ENCODE data around the gene CDK2AP2.

Gene CDK2AP2

GRCh38 chr11:67497656-67498291, 10.2 kb downstream of the CDK2AP2 start:
- no peak overlapping the region for H3K4me3 ChIP-seq (ENCODE audit: insufficient read depth, low read depth, low read length, poor library complexity, severe bottlenecking)
- H3K36me3 ChIP-seq (ENCODE audit: control insufficient read depth, insufficient read depth, low read length), result peaks cover 80% of the 10 kb centered on the region
- no peaks in the 10 kb centered on the region for H3K4me1 ChIP-seq (ENCODE audit: control insufficient read depth, insufficient read depth, low read length, poor library complexity, severe bottlenecking)
- no peak overlapping the region for H3K27ac ChIP-seq (ENCODE audit: insufficient read depth, low read length, poor library complexity, severe bottlenecking)
- no peaks in the 10 kb centered on the region for H3K27me3 ChIP-seq (replicated peaks; ENCODE audit: control insufficient read depth, insufficient read depth, low read length, poor library complexity, severe bottlenecking)
- no peak for DNase-seq
- no peaks in the 10 kb centered on the region for H3K9me3 ChIP-seq (ENCODE audit: control insufficient read depth, low read length)

DNA sequence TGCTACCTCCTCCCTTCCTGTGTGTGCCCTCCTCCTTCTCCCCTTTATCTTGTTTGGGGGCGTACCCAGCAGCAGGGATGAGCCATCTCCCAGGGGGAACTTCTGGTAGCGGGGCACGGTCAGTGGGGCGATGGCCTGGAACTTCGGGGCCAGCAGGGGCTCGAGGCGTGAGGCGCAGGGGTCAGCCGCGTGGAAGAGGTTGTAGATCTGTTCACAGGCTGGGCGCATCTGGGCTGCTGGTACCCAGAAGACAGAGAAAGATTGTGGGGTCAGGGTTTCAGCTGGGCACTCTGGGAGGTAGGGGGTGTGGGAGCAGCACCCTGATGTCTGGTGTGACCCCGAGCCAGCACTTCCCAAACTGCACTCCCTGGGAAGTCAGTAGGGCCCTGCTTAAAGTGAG, 11.8 kb downstream of the CDK2AP2 start:
- peaks cover 87% of the 10 kb centered on the region for H3K36me3 ChIP-seq (ENCODE audit: control insufficient read depth, insufficient read depth, low read length)
- H3K4me3 ChIP-seq (ENCODE audit: insufficient read depth, low read depth, low read length, poor library complexity, severe bottlenecking), result no peak overlapping the region
- DNase-seq, result no peak

GRCh38 chr11:67495234-67496005, 12.5 kb downstream of the CDK2AP2 start:
- peaks cover 92% of the 10 kb centered on the region for H3K36me3 ChIP-seq (ENCODE audit: control insufficient read depth, insufficient read depth, low read length)

More for the DNA sequence above, 11.8 kb downstream of the CDK2AP2 start:
- no peaks in the 10 kb centered on the region for H3K9me3 ChIP-seq (ENCODE audit: control insufficient read depth, low read length)
- no peaks in the 10 kb centered on the region for H3K27me3 ChIP-seq (replicated peaks; ENCODE audit: control insufficient read depth, insufficient read depth, low read length, poor library complexity, severe bottlenecking)
- H3K27ac ChIP-seq (ENCODE audit: insufficient read depth, low read length, poor library complexity, severe bottlenecking), result no peak overlapping the region
- H3K4me1 ChIP-seq (ENCODE audit: control insufficient read depth, insufficient read depth, low read length, poor library complexity, severe bottlenecking), result no peaks in the 10 kb centered on the region

GRCh38 chr11:67494371-67495233, 13.4 kb downstream of the CDK2AP2 start:
- DNase-seq, result no peak
- no peaks in the 10 kb centered on the region for H3K9me3 ChIP-seq (ENCODE audit: control insufficient read depth, low read length)
- H3K27me3 ChIP-seq (replicated peaks; ENCODE audit: control insufficient read depth, insufficient read depth, low read length, poor library complexity, severe bottlenecking), result no peaks in the 10 kb centered on the region
- no peak overlapping the region for H3K4me3 ChIP-seq (ENCODE audit: insufficient read depth, low read depth, low read length, poor library complexity, severe bottlenecking)
- peaks cover 92% of the 10 kb centered on the region for H3K36me3 ChIP-seq (ENCODE audit: control insufficient read depth, insufficient read depth, low read length)
- H3K27ac ChIP-seq (ENCODE audit: insufficient read depth, low read length, poor library complexity, severe bottlenecking), result no peak overlapping the region
- H3K4me1 ChIP-seq (ENCODE audit: control insufficient read depth, insufficient read depth, low read length, poor library complexity, severe bottlenecking), result no peaks in the 10 kb centered on the region

More at GRCh38 chr11:67495234-67496005, 12.5 kb downstream of the CDK2AP2 start:
- H3K27ac ChIP-seq (ENCODE audit: insufficient read depth, low read length, poor library complexity, severe bottlenecking), result no peak overlapping the region
- no peaks in the 10 kb centered on the region for H3K27me3 ChIP-seq (replicated peaks; ENCODE audit: control insufficient read depth, insufficient read depth, low read length, poor library complexity, severe bottlenecking)
- H3K4me1 ChIP-seq (ENCODE audit: control insufficient read depth, insufficient read depth, low read length, poor library complexity, severe bottlenecking), result no peaks in the 10 kb centered on the region
- no peaks in the 10 kb centered on the region for H3K9me3 ChIP-seq (ENCODE audit: control insufficient read depth, low read length)
- H3K4me3 ChIP-seq (ENCODE audit: insufficient read depth, low read depth, low read length, poor library complexity, severe bottlenecking), result no peak overlapping the region
- no peak for DNase-seq

DNA sequence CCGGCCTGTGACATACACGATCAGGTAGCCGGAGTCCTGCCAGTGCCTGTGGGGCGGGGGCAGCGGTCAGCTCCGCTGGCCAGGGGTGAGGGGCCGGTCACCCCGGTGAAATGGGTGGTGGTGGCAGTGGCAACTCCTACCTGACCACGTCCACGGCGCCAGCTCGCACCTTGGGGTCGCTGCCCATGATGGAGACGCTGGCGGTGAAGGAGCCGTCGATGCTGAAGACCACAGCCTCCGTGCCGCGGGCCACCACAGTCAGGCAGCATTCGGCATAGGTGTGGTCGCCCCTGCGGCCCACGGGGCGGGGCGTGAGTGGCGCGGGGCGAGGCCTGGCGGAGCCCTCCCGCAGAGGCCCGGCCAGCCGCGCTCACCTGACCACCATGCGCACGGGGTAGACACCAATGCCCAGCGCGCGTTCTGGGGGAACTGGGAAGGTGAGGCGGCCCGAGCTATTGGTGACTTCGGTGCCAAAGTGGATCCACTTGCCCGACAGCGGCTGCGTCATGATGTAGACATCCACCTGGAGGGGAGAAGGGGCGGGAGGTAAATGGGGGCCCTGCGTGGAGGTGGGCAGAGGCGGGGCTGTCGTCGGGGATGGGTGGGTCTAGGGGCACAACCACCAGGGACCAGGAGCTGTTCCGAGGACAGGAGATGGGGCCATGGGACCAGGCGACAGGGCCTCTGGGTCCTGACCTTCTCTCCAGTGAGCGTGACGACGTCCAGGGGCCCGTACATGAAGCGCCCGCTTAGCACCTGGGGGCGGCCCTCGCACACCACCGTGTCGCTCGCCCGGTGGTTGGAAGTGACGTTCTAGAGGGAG, 14.2 kb downstream of the CDK2AP2 start:
- Histone ChIP-seq H3K4me1 (ENCODE audit: control insufficient read depth, insufficient read depth, low read length, poor library complexity, severe bottlenecking) (no peaks in the 10 kb centered on the region), H3K27me3 (replicated peaks; ENCODE audit: control insufficient read depth, insufficient read depth, low read length, poor library complexity, severe bottlenecking) (no peaks in the 10 kb centered on the region), H3K4me3 (ENCODE audit: insufficient read depth, low read depth, low read length, poor library complexity, severe bottlenecking) (no peak overlapping the region), H3K9me3 (ENCODE audit: control insufficient read depth, low read length) (no peaks in the 10 kb centered on the region), H3K36me3 (ENCODE audit: control insufficient read depth, insufficient read depth, low read length) (peaks cover 97% of the 10 kb centered on the region), H3K27ac (ENCODE audit: insufficient read depth, low read length, poor library complexity, severe bottlenecking) (no peak overlapping the region)
- DNase-seq, result no peak

- no peak overlapping the region for H3K4me3 ChIP-seq (ENCODE audit: insufficient read depth, low read depth, low read length, poor library complexity, severe bottlenecking)
- H3K27ac ChIP-seq (ENCODE audit: insufficient read depth, low read length, poor library complexity, severe bottlenecking), result no peak overlapping the region
- H3K9me3 ChIP-seq (ENCODE audit: control insufficient read depth, low read length), result no peaks in the 10 kb centered on the region
- no peaks in the 10 kb centered on the region for H3K27me3 ChIP-seq (replicated peaks; ENCODE audit: control insufficient read depth, insufficient read depth, low read length, poor library complexity, severe bottlenecking)
- H3K36me3 ChIP-seq (ENCODE audit: control insufficient read depth, insufficient read depth, low read length), result peaks cover 94% of the 10 kb centered on the region
- peaks cover under 1% of the 10 kb centered on the region for H3K4me1 ChIP-seq (ENCODE audit: control insufficient read depth, insufficient read depth, low read length, poor library complexity, severe bottlenecking)
- DNase-seq, result no peak
These were observed 15.0 kb downstream of the CDK2AP2 start for GRCh38 chr11:67492801-67493547.

GRCh38 chr11:67492069-67492727, 15.8 kb downstream of the CDK2AP2 start:
- no peak overlapping the region for H3K27ac ChIP-seq (ENCODE audit: insufficient read depth, low read length, poor library complexity, severe bottlenecking)
- no peaks in the 10 kb centered on the region for H3K9me3 ChIP-seq (ENCODE audit: control insufficient read depth, low read length)
- peaks cover 7% of the 10 kb centered on the region for H3K4me1 ChIP-seq (ENCODE audit: control insufficient read depth, insufficient read depth, low read length, poor library complexity, severe bottlenecking)
- H3K36me3 ChIP-seq (ENCODE audit: control insufficient read depth, insufficient read depth, low read length), result peaks cover 93% of the 10 kb centered on the region
- no peaks in the 10 kb centered on the region for H3K27me3 ChIP-seq (replicated peaks; ENCODE audit: control insufficient read depth, insufficient read depth, low read length, poor library complexity, severe bottlenecking)
- H3K4me3 ChIP-seq (ENCODE audit: insufficient read depth, low read depth, low read length, poor library complexity, severe bottlenecking), result no peak overlapping the region
- DNase-seq, result no peak

DNA sequence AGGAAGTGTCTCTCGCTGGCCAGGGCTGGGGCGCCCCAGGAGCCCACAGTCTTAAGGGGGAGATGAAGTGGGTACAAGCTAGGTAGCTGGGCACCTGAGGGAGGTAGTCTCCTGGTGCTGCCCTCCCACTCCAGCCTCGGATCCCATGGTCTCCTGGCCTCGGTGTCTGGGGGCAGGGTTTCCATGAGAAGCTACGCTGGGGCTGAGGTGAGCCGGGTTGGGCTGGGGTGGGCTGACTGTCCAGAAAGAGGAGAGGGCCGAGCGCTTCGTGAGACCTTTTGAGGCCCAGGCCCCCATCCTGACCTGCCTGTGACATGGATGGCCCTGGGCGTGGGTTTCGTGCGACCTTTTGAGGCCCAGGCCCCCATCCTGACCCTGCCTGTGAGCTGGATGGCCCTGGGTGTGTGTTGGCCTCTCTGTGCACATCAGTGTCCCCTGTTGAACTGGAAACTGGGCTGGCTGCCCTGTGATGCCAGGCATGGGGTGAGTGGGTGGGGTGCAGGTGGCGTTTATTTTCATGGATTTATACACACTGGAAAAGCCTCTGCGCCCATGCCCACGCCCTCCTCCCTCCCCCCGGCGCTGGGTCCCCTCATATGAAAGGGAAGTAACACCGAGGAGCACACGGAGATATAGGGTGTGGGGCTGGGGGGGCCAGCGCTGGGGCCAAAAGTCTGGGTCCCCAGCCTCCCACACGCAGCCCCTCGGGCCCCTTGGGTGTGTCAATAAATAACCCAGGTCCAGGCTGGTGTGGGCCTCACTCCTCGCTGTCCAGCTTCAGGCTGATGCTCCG, 16.5 kb downstream of the CDK2AP2 start:
- DNase-seq, result no peak
- H3K36me3 ChIP-seq (ENCODE audit: control insufficient read depth, insufficient read depth, low read length), result peaks cover 90% of the 10 kb centered on the region
- H3K4me1 ChIP-seq (ENCODE audit: control insufficient read depth, insufficient read depth, low read length, poor library complexity, severe bottlenecking), result peaks cover 14% of the 10 kb centered on the region
- no peak overlapping the region for H3K4me3 ChIP-seq (ENCODE audit: insufficient read depth, low read depth, low read length, poor library complexity, severe bottlenecking)
- no peaks in the 10 kb centered on the region for H3K9me3 ChIP-seq (ENCODE audit: control insufficient read depth, low read length)
- no peak overlapping the region for H3K27ac ChIP-seq (ENCODE audit: insufficient read depth, low read length, poor library complexity, severe bottlenecking)
- H3K27me3 ChIP-seq (replicated peaks; ENCODE audit: control insufficient read depth, insufficient read depth, low read length, poor library complexity, severe bottlenecking), result no peaks in the 10 kb centered on the region

Data from effector memory CD4-positive, alpha-beta T cell (primary cell).